ENCODE results near the gene CREB5.

GRCh38 chr7:28448708-28449107 is 36.4 kb downstream of the CREB5 start:
- TF ChIP-seq POLR2AphosphoS5 (IDR thresholded peaks at IDR 0.05; ENCODE audit: low read depth, low read length) (no peak), CEBPB (IDR thresholded peaks at IDR 0.05; ENCODE audit: low read depth, low read length) (no peak), POLR2A (IDR thresholded peaks at IDR 0.05; ENCODE audit: control extremely low read depth in 1 of 2, low read depth in 2 of 2, low read length in 2 of 2) (no peak), CTCF (IDR thresholded peaks at IDR 0.05; ENCODE audit: control extremely low read depth in 1 of 3, insufficient read depth in 1 of 3, low read depth in 1 of 3, low read length in 3 of 3) (no peak), CBX5 (IDR thresholded peaks at IDR 0.05; ENCODE audit: low read depth, low read length) (no peak), SIN3A (conservative IDR thresholded peaks at IDR 0.05 in 1 of 2, IDR thresholded peaks at IDR 0.05 in 1 of 2; ENCODE audit: low read depth in 1 of 2, low read length in 2 of 2) (no peak), GABPA (IDR thresholded peaks at IDR 0.05; ENCODE audit: borderline replicate concordance, insufficient read depth, low read length) (no peak), USF2 (IDR thresholded peaks at IDR 0.05; ENCODE audit: low read length) (no peak), EZH2 (IDR thresholded peaks at IDR 0.05; ENCODE audit: low read depth, low read length, severe bottlenecking) (no peak), JUND (IDR thresholded peaks at IDR 0.05; ENCODE audit: low read length) (no peak), CREB1 (IDR thresholded peaks at IDR 0.05) (no peak), ASH2L (IDR thresholded peaks at IDR 0.05; ENCODE audit: low read length) (no peak), MAX (IDR thresholded peaks at IDR 0.05) (no peak), RFX5 (IDR thresholded peaks at IDR 0.05; ENCODE audit: borderline replicate concordance, low read depth, low read length) (no peak)
